Cerebellar nuclear complex (tissue), 1 donor: ENCODE data around the gene ELAVL1.
"Not testable (repeated sequence)": the region's sequence is repeated elsewhere in the genome, so short reads cannot be mapped to it uniquely, and the experiment has no call there.

Experiments
- DNase-seq, 2 experiments: peaks; one replicate each; lab custom pipeline; 2025; lab: John Stamatoyannopoulos, UW

The ELAVL1 gene

DNA sequence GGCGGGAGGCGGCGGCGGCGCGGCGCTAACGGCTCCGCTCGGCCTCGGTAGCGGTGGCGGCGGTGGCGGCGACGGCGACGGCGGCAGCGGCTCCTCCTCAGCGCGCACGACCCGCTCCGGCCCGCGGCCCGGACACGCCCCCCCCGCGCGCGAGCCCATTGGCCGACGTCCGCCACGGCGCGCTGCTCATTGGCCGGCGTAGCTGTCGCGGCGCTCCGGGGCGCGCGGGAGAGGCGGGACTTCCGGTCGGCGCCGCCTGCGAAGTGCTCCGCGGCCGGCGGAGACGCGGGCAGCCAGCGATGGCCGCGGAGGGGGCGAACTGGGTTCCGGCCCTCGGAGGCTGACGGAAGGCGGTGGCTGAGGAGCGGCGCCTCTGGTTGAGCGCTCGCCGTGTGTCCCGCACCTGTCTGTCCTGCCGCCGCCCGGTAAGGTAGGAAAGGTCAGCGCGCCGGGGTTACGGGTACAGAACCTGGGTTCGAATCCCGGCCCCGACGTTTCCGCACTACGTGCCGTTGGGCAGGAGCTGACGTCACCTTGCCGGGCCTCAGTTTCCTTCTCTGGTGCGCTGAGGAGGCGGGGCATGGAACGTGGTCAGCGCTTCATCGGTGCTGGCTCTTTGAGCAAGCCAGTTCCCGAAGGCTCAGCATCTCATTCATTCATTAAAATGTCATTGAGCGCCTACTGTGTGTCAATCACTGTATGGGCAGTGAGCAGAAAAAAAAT is at the start of gene ELAVL1:
Gene ELAVL1, minus strand, starts transcription at position 108 of the 723 bp plus-strand sequence. CDS start 13,826 bp downstream, outside the sequence.
- peak in 1 of 2 experiments; percentile 45 for DNase-seq

GRCh38 chr19:8054169-8054568 is 48.7 kb upstream of the ELAVL1 start:
- no peak for DNase-seq

DNA sequence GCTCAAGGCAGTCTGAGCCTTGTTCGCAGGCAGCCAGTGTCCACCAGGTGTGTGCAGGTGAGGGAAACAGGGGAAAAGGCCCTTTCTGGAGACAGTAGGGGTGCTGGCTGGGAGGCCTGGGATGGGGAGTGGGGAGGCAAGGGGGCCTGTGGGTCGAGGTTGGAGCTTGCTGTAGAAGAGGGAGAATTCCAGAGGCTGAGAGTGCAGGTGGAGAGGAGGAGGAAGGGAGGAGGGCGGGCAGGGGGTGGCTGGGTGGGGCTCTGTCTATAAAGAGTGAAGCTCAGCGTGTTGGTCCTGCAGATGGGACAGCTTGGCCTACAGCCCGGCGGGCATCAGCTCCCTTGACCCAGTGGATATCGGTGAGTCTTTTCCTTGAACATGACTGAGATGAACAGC is 47.0 kb upstream of the ELAVL1 start, which contains the start of gene CCL25:
Gene CCL25, plus strand, starts transcription at position 297 of the 396 bp plus-strand sequence. CDS start 290 bp downstream, outside the sequence.
- DNase-seq = no peak

- no peak for DNase-seq
Measured at GRCh38 chr19:8050274-8051096, 45.0 kb upstream of the ELAVL1 start.

DNA sequence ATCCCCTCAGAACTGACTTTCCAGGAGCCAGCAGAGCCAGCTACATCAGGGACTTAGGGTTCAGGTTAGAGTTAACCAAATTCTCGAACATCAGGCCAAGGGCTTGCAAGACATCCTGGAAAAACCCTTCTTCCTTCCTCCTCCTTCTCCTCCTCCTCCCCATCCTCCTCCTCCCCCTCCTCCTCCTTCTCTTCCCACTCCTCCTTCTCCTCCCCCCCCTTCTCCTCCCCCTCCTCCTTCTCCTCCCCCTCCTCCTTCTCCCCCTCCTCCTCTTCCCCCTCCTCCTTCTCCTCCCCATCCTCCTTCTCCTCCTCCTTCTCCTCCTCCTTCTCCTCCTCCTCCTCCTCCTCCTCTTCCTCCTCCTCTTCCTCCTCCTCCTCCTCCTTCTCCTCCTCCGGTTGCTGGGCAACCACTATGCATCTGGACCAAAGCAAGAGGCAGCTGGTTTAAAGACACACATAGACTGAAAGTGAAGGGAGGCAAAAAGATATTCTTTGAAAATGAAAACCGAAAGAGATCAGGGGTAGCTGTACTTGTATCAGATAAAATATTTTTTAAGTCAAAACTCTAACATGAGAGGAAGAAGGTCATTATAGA is 41.2 kb upstream of the ELAVL1 start:
- DNase-seq = no peak

DNA sequence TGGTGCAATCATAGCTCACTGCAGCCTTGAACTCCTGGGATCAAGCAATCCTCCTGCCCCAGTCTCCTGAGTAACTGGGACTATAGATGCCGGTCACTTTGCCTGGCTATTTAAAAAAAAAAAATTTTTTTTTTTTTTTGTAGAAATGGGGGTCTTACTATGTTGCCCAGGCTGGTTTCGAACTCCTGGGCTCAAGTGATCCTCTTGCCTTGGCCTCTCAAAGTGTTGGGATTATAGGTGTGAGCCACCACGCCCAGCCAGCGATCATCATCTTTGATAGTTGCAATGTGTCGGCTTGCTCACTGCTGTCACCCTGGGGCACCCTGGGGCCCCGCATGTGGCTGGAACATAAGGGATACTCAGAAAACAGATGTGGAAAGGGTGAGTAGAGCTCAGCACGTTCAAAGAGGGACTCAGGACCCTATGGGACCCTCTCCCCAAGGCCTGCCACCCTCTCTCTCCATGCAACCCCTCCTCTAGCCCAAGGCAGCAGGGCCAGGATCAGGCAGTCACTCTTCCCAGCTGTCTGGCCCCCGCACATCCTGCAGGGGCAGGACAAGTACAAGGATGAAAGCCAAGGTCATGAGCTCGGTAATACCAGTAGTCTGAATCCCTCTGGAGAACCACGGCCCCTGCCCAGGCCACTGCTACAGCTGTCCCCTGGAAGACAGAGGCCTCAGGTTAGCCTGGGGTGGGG is 40.6 kb upstream of the ELAVL1 start:
- DNase-seq = no peak

DNA sequence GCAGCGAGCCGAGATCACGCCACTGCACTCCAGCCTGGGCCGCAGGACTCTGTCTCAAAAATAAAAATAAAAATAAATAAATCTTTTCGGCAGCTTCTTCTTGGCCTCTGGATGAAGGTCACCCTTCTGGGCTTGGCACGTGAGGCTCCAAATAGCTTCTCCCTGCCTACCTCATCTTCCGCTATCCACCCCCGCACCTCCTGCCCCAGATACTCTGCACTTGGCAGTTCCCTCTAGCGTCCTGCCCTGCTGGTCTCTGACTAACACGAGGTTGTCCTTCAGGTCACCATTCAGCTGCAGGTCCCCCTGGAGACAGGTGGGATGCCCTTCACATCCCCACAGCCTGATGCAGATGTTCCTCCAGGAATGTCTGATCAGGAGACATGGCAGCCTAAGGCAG is 38.6 kb upstream of the ELAVL1 start:
- DNase-seq = no peak

- DNase-seq = no peak
Measured at GRCh38 chr19:8042900-8043299, 37.5 kb upstream of the ELAVL1 start.

GRCh38 chr19:8041531-8041931 is 36.1 kb upstream of the ELAVL1 start:
- no peak for DNase-seq

DNA sequence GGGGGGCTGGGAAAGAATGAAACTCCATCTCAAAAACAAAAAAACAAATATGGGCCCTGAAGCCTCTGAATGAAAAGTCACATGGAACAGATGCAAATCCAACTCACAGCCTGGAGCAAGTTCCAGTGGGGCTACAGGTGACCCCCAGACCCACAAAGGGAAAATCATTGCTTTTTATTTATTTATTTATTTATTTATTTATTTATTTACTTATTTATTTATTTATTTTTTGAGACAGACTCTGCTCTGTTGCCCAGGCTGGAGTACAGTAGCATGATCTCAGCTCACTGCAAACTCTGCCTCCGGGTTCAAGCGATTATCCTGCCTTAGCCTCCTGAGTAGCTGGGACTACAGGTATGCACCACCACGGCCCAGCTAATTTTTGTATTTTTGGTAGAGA is 33.8 kb upstream of the ELAVL1 start:
- no peak for DNase-seq

DNA sequence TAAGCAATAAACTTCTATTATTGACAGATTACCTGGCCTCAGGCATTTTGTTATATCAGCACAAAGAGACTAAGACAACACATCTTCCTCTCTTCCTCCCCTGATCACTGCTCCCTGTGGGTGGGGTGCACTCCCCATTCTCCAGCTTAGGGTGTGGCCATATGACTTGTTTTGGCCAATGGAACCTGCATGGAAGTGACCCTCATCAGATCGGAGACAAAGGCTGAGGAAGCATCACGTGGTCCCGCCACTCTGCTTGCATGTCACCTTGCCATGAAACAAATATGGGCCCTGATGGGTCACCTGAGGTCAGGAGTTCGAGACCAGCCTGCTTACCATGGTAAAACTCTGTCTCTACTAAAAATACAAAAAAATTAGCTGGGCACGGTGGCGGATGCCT is 33.4 kb upstream of the ELAVL1 start:
- no peak for DNase-seq

GRCh38 chr19:8036434-8037099 is 31.1 kb upstream of the ELAVL1 start:
- DNase-seq = no peak

- no peak for DNase-seq
Measured at GRCh38 chr19:8034178-8034525, 28.7 kb upstream of the ELAVL1 start.

DNA sequence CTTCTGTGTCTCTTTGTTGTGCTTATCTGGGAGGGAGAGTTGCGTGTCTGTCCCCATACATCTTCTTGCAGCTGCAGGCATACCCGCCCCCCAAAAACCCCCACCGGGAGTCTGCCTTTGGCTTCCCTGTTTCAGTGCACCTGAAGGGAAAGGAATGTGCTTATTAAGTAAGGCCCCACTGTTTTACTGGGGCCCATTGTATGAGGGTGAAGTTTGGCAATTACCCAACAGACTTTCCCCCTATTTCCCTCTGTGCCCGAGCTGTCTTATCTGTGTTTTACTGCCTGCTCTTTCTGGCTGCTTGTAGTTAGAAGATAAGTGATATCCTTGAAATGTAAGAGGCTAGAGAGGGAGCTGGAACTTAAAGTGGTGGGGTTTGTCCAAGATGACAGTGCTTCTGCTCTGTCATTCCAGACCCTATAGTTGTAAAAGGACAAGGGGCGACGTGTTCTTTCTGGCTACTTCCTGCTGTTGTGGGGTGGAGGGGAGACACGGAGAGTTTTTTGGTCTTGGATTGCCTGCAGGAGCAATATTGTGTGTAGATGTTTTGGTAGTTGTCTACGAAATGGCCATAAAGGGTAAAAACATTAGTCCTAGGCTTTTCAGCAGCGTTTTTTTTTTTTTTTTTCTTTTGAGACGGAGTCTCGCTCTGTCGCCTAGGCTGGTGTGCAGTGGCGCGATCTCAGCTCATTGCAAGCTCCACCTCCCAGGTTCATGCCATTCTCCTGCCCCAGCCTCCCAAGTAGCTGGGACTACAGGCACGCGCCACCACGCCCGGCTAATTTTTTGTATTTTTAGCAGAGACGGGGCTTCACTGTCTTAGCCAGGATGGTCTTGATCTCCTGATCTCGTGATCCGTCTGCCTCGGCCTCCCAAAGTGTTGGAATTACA is 28.1 kb upstream of the ELAVL1 start:
- not testable (repeated sequence) for DNase-seq

- DNase-seq = no peak
Measured at GRCh38 chr19:8030960-8031359, 25.5 kb upstream of the ELAVL1 start.

- DNase-seq = no peak
Measured at GRCh38 chr19:8028951-8029491, 23.6 kb upstream of the ELAVL1 start.

DNA sequence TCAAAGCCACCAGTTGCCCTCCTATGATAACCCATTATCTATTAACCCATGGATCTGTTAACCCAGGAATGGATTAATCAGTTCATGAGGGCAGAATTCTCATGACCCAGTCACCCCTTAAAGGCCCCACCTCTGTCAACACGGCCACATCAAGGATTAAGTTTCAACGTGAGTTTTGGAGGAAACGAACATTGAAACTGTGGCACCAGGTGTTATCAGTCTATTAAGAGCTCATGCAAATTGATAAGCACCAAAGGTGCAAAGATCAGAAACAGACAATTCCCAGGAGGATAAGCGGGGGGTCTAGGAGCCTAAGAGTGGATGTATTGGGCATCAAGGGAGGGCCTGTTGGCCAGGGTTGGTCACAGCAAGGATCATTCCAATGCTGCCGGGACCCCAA is 19.9 kb upstream of the ELAVL1 start:
- no peak for DNase-seq

DNA sequence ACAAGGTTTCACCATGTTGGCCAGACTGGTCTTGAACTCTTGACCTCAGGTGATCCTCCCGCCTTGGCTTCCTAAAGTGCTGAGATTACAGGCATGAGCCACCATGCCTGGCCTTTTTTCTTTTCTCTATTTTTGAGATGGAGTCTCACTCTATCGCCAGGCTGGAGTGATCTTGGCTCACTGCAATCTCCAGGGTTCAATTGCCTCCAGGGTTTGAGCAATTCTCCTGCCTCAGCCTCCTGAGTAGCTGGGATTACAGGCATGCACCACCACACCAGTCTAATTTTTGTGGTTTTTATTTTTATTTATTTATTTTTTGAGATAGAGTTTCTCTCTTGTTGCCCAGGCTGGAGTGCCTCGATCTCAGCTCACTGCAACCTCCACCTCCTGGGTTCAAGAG is 18.8 kb upstream of the ELAVL1 start:
- not testable (repeated sequence) for DNase-seq

DNA sequence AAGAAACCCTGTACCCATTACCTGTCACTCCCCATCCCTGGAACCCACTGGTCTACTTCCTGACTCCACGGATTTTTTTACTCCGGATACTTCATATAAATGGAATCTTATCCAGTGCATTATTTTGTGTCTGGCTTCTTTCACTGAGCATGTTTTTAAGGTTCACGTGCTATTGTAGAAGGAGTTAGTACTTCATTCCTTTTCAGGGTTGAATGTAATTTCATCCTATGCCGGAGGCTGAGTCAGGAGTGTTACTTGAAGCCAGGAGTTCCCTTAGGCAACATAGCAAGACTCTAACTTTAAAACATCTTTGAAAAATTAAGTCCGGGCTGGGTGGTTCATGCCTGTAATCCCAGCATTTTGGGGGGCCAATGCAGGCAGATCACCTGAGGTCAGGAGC is 17.9 kb upstream of the ELAVL1 start:
- DNase-seq = no peak

DNA sequence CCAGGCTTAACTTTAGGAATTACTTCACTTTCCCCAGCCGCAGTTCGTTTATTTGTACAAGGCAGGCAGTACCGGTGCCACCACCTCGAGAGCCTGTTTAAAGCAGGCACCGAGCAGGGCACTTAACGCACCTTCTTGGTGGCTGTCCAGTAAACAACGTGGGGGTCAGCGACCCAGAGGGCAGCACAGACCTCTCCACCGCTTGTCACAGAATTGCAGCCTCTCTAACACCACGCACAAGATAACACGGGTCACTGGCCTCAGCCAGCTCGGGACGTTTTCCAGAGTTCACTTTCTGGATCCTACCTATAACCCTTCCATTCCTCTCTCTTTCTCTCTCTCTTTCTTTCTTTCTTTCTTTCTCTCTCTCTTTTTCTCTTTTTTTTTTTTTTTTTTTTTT is 16.8 kb upstream of the ELAVL1 start:
- no peak for DNase-seq
